Measurements from ENCODE around the gene REV1. TPM values are rescaled to one million over a fixed set of nuclear protein-coding genes. Genes with fewer than 3 reads are reported as not detected.

The REV1 gene
- total and polyA plus RNA-seq, 2 of the 8 experiments (the other 6 are each of a cell fraction or from before 2014, with no cell fraction given), result 16.6 to 34.3 TPM

DNA sequence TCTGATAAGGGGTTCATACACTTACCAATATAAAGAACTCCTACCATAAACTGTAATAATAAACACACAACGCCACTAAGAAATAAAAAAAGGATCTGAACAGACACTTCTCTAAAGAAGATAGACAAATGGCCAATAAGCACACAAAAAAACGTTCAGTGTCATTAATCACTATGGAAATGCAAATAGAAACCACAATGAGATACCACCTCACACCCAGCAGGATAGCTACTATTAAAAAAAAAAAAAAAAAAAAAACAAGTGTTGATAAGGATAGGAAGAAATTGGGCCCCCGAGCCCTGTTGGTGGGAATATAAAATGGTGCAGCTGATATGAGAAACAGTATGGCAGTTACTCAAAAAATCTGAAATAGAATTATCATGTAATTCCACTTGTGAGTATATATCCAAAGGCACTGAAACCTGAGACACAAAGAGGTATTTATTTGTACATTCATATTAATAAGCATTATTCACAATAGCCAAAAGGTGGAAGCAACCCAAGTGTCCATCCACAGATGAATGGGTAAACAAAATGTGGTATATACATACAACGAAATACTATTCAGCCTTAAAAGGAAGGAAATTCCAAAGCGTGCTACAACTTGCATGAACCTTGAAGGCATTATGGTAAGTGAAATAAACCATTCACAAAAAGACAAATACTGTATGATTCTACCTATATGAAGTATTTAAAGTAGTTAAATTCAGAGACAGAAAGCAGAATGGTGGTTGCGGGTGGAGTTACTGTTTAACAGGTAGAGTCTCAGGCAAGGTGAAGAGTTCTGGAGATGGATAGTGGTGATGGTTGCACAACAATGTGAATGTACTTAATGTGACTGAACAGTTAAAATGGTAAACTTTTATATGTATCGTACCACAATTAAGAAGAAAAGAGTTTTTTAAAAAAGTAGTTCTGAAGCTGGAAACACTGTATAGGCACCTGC, 17.9 kb downstream of the REV1 start:
- H3K79me2 ChIP-seq (ENCODE audit: control insufficient read depth in 1 of 2, insufficient read depth in 2 of 2, low read length in 2 of 2), result peaks cover 4 to 96% of the 10 kb centered on the region in 2 experiments; a peak in 3 of 4 replicates
- FAIRE-seq, result no peak
- peaks cover 3 to 4% of the 10 kb centered on the region in 2 experiments for H4K20me1 ChIP-seq (replicated peaks in 1 of 2; ENCODE audit: control insufficient read depth in 1 of 2, insufficient read depth in 2 of 2, low read length in 2 of 2)

More for the DNA sequence above, 17.9 kb downstream of the REV1 start:
- no peak overlapping the region for H3K18ac ChIP-seq (ENCODE audit: extremely low read depth, low read length)
- H3K23me2 ChIP-seq (ENCODE audit: low read depth, low read length), result no peaks in the 10 kb centered on the region
- ChIA-PET CTCF (ENCODE audit: partially characterized antibody) (interaction anchor here (1.0 to 1.1 kb wide), 2 partner anchors 10 to 15 kb away, joined by 3 to 4 read pairs; no protein-coding TSS in a partner anchor), POLR2A (ENCODE audit: partially characterized antibody) (interaction anchor here (1.2 kb wide), 3 partner anchors 9 to 13 kb away, joined by 3 read pairs; no protein-coding TSS in a partner anchor)
- peaks cover 0 to 14% (median 10%) of the 10 kb centered on the region in 4 experiments; a peak in 3 of 7 replicates for H3K4me1 ChIP-seq (replicated peaks in 1 of 4; ENCODE audit: control insufficient read depth in 3 of 4, insufficient read depth in 4 of 4, low read length in 3 of 4)
- no peak overlapping the region for H2BK20ac ChIP-seq (ENCODE audit: low read length)
- TF ChIP-seq CEBPB (IDR thresholded peaks at IDR 0.05; ENCODE audit: low read depth, low read length), result no peak
- no peak for TF ChIP-seq SIRT6 (IDR thresholded peaks at IDR 0.05; ENCODE audit: low read length)
- TF ChIP-seq RAD21 (IDR thresholded peaks at IDR 0.05 in 1 of 2, conservative IDR thresholded peaks at IDR 0.05 in 1 of 2; ENCODE audit: low read depth in 2 of 2, low read length in 2 of 2), result no peak
- TF ChIP-seq POU5F1 (IDR thresholded peaks at IDR 0.05; ENCODE audit: low read depth, low read length), result no peak
- TF ChIP-seq YY1 (IDR thresholded peaks at IDR 0.05; ENCODE audit: low read depth, low read length), result no peak
- TF ChIP-seq EGR1 (IDR thresholded peaks at IDR 0.05; ENCODE audit: borderline replicate concordance, low read depth, low read length), result no peak
- no peak overlapping the region for H4K8ac ChIP-seq (ENCODE audit: extremely low read depth, insufficient read depth, low read length)
- H3K79me1 ChIP-seq (ENCODE audit: low read depth, low read length), result peaks cover 2% of the 10 kb centered on the region; the same call in 1 of the 2 replicates
- no peak overlapping the region for H3K56ac ChIP-seq (replicated peaks; ENCODE audit: insufficient read length, low read depth, low read length)
- no peaks in the 10 kb centered on the region for H3K27me3 ChIP-seq (replicated peaks in 1 of 4; ENCODE audit: control insufficient read depth in 3 of 4, extremely low read depth in 1 of 4, insufficient read depth in 3 of 4, low read length in 3 of 4)
- no peak overlapping the region for H2BK15ac ChIP-seq (ENCODE audit: low read length)
- no peak overlapping the region for H3K27ac ChIP-seq (ENCODE audit: low read depth, low read length)
- no peak overlapping the region for H3K14ac ChIP-seq (ENCODE audit: insufficient read length)
- H2AK5ac ChIP-seq (ENCODE audit: low read depth, low read length), result no peak overlapping the region
- no peak overlapping the region for H3K4ac ChIP-seq (replicated peaks; ENCODE audit: insufficient read length, low read depth, low read length)
- H3K36me3 ChIP-seq (ENCODE audit: control insufficient read depth in 2 of 4, insufficient read depth in 4 of 4, low read length in 3 of 4), result no peaks in the 10 kb centered on the region
- no peak overlapping the region for H4K5ac ChIP-seq (ENCODE audit: insufficient read length, low read depth, low read length)
- H2BK120ac ChIP-seq (replicated peaks; ENCODE audit: low read depth, low read length), result no peak overlapping the region
- H3K9me3 ChIP-seq (ENCODE audit: insufficient read depth in 2 of 2, low read depth in 1 of 2, low read length in 1 of 2), result no peaks in the 10 kb centered on the region
- no peak overlapping the region for H3K23ac ChIP-seq (ENCODE audit: insufficient read length)
- no peak overlapping the region; a peak in 1 of 8 replicates for H3K4me3 ChIP-seq (ENCODE audit: extremely low read depth in 1 of 4, insufficient read depth in 2 of 4, low read depth in 3 of 4, low read length in 4 of 4)
- no peak overlapping the region for H2BK5ac ChIP-seq (ENCODE audit: low read depth, low read length)
- no peak overlapping the region for H3K9ac ChIP-seq (replicated peaks in 1 of 4; ENCODE audit: extremely low read depth in 1 of 4, low read depth in 3 of 4, low read length in 3 of 4)
- no peak overlapping the region for H4K91ac ChIP-seq (replicated peaks; ENCODE audit: insufficient read length, low read length)
- no peak for DNase-seq (ENCODE audit: low read depth in 1 of 2, low spot score in 2 of 2)
- no peak overlapping the region for H2AFZ ChIP-seq (ENCODE audit: low read length)
- no peak overlapping the region for H2BK12ac ChIP-seq (ENCODE audit: low read depth, low read length)
- H3K4me2 ChIP-seq (ENCODE audit: insufficient read depth in 1 of 2, low read depth in 2 of 2, low read length in 2 of 2), result no peak overlapping the region
- 77% methylated on average over 7 of the region's 7 CpGs; no CpG with 5 or more reads in 1 of the 2 experiments for WGBS, 2 experiments (ENCODE audit: extremely low coverage in 1 of 2, insufficient coverage in 1 of 2, insufficient read length in 1 of 2, insufficient replicate concordance in 2 of 2, low coverage in 1 of 2, low lambda C conversion rate in 2 of 2, missing lambda C conversion rate in 1 of 2)

Measured in H1 (cell line).